Measurements from ENCODE around the gene TK1. TPM values are rescaled to one million over a fixed set of nuclear protein-coding genes. Genes with fewer than 3 reads are reported as not detected.

Gene TK1
- polyA plus RNA-seq, 1 experiment = 130 TPM

DNA sequence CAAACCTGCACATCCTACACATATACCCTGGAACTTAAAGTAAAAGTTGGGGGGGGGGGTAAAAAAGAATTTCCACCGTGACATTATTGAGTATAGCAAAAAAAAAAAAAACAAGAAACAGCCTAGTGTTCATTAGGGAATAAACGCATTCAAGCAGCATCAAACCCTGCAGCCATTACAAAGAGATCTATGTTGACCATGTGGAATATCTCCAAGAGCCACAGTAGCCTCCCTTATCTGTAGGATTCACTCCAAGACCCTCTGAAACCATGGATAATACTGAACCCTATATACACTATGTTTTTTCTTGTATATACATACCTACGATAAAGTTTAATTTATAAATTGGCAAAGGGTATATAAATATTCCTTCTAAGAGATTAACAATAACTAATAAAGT, 21.6 kb upstream of the TK1 start:
- H3K36me3 ChIP-seq (ENCODE audit: control insufficient read depth, insufficient read depth, low read length) = no peaks in the 10 kb centered on the region
- no peak overlapping the region for H3K4me3 ChIP-seq (ENCODE audit: low read depth, low read length)
- DNase-seq (ENCODE audit: low read depth) = no peak
- H3K27me3 ChIP-seq (ENCODE audit: control insufficient read depth, insufficient read depth, low read length) = no peaks in the 10 kb centered on the region
- no peak for TF ChIP-seq CTCF (IDR thresholded peaks at IDR 0.05; ENCODE audit: insufficient read depth, low read depth, low read length)
- POLR2A ChIA-PET = no interaction called here
- CTCF ChIA-PET = no interaction called here

DNA sequence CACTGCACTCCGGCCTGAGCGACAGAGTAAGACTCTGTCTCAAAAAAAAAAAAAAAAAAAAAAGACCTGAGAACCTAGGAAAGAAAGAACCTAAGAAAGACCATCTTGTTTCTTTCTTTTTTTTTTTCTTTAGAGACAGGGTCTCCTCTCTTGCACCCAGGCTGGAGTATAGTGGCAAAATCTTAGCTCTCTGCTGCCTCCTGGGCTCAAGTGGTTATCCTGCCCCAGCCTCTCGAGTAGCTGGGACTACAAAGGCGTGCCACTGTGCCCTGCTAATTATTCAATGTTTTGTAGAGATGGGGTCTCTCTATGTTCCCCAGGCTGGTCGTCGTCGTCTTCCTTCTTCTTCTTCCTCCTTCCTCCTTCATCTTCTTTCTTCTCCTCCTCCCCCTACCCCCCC, 19.4 kb upstream of the TK1 start:
- POLR2A ChIA-PET = no interaction called here
- CTCF ChIA-PET = interaction anchor here (1.6 kb wide), 2 partner anchors 20 to 94 kb away, joined by 4 to 5 read pairs; partner anchors contain the start of gene TK1
- no peak for DNase-seq (ENCODE audit: low read depth)
- no peaks in the 10 kb centered on the region for H3K27me3 ChIP-seq (ENCODE audit: control insufficient read depth, insufficient read depth, low read length)
- H3K36me3 ChIP-seq (ENCODE audit: control insufficient read depth, insufficient read depth, low read length) = no peaks in the 10 kb centered on the region; the same call in 1 of the 2 replicates
- TF ChIP-seq CTCF (IDR thresholded peaks at IDR 0.05; ENCODE audit: insufficient read depth, low read depth, low read length) = no peak
- no peak overlapping the region for H3K4me3 ChIP-seq (ENCODE audit: low read depth, low read length)

- H3K4me3 ChIP-seq (ENCODE audit: low read depth, low read length) = no peak overlapping the region
- ChIA-PET CTCF (interaction anchor here (0.9 to 1.6 kb wide), 2 partner anchors 19 to 45 kb away, joined by 3 to 5 read pairs; partner anchors contain the start of gene TK1), POLR2A (no interaction called here)
- no peaks in the 10 kb centered on the region; the same call in 1 of the 2 replicates for H3K36me3 ChIP-seq (ENCODE audit: control insufficient read depth, insufficient read depth, low read length)
- no peak for TF ChIP-seq CTCF (IDR thresholded peaks at IDR 0.05; ENCODE audit: insufficient read depth, low read depth, low read length)
- H3K27me3 ChIP-seq (ENCODE audit: control insufficient read depth, insufficient read depth, low read length) = no peaks in the 10 kb centered on the region
- DNase-seq (ENCODE audit: low read depth) = no peak
Observed at GRCh38 chr17:78205124-78205775, 18.4 kb upstream of the TK1 start.

DNA sequence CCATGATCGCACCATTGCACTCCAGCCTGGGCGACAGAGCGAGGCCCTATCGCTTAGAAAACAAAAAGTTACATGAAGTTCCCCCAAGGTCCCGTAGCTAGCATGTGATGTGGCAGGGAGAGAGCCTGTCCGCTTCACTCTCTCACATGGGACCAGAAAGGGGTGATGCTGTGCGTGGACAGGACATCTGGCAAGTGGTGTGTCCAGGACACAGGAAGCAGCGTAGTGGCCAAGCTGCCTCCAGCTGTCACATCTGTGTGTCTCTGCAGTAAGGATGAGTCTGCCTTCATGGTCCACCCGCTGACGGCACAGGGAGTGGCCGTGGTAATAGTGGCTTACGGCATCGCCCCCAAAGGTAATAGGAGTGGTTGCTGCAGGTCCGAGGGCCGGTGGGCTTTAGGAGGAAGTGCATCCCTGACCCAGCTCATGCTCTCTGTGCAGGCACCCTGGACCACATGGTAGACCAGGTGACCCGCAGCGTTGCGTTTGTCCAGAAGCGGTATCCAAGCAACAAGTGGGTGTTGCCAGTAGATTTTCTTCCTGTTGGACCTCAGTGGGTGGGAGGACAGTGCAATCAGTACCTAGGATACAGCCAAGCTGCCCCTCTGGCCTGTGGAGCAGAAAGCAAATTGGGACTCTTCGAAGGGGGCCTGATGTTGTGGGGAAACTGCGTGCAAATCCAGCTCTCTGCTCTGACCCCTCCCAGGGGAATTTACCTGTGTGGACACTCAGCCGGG, 17.7 kb upstream of the TK1 start:
- ChIA-PET CTCF (interaction anchor here (0.9 kb wide), 1 partner anchor 46 kb away, joined by 3 read pairs; no protein-coding TSS in a partner anchor), POLR2A (no interaction called here)
- no peak for TF ChIP-seq CTCF (IDR thresholded peaks at IDR 0.05; ENCODE audit: insufficient read depth, low read depth, low read length)
- Histone ChIP-seq H3K27me3 (ENCODE audit: control insufficient read depth, insufficient read depth, low read length) (no peaks in the 10 kb centered on the region), H3K36me3 (ENCODE audit: control insufficient read depth, insufficient read depth, low read length) (no peaks in the 10 kb centered on the region; the same call in 1 of the 2 replicates), H3K4me3 (ENCODE audit: low read depth, low read length) (no peak overlapping the region)
- no peak for DNase-seq (ENCODE audit: low read depth)

DNA sequence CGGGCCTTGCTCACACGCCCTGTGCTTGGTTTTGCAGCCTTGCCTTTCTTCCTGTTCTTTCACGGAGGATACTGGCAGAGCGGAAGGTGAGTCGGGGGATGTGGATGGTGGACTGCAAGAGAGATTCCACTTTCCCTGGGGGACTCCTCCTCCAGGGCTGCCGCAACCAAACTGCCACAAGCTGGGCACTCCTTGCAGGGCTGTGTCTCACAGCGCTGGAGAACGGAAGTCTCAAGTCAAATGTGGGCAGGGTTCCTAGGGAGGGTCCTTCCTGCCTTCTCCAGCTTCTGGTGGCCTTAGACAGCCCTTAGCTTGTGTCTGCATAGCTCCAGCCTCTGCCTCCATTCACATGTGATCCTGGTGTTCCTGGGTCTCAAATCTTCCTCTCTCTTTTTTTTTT, 15.8 kb upstream of the TK1 start:
- POLR2A ChIA-PET = no interaction called here
- Histone ChIP-seq H3K27me3 (ENCODE audit: control insufficient read depth, insufficient read depth, low read length) (no peaks in the 10 kb centered on the region), H3K4me3 (ENCODE audit: low read depth, low read length) (no peak overlapping the region), H3K36me3 (ENCODE audit: control insufficient read depth, insufficient read depth, low read length) (no peaks in the 10 kb centered on the region; the same call in 1 of the 2 replicates)
- TF ChIP-seq CTCF (IDR thresholded peaks at IDR 0.05; ENCODE audit: insufficient read depth, low read depth, low read length) = no peak
- DNase-seq (ENCODE audit: low read depth) = no peak
- CTCF ChIA-PET = interaction anchor here (0.6 to 0.8 kb wide), 4 partner anchors 15 to 500 kb away, joined by 3 to 4 read pairs (median 3); partner anchors contain the start of gene AFMID

All from BJ (cell line).